ENCODE measurements around the gene NIPAL4.

- TF ChIP-seq CTCF (IDR thresholded peaks at IDR 0.05; ENCODE audit: low read length) (no peak), EZH2 (IDR thresholded peaks at IDR 0.05; ENCODE audit: borderline replicate concordance, low read length) (no peak)
Observed at GRCh38 chr5:157454273-157454672, 5.7 kb upstream of the NIPAL4 start.

Data from OCI-LY1 (cell line).